Measurements from ENCODE around the gene ZNF333. TPM values are rescaled to one million over a fixed set of nuclear protein-coding genes. Genes with fewer than 3 reads are reported as not detected.
A peak's percentile ranks its signal among the peaks of the same experiment; 100 is the strongest.

ZNF333 gene
- total and polyA plus RNA-seq, 7 experiments from 2014 or later: 9.1 to 56.3 (median 22.4) TPM

DNA sequence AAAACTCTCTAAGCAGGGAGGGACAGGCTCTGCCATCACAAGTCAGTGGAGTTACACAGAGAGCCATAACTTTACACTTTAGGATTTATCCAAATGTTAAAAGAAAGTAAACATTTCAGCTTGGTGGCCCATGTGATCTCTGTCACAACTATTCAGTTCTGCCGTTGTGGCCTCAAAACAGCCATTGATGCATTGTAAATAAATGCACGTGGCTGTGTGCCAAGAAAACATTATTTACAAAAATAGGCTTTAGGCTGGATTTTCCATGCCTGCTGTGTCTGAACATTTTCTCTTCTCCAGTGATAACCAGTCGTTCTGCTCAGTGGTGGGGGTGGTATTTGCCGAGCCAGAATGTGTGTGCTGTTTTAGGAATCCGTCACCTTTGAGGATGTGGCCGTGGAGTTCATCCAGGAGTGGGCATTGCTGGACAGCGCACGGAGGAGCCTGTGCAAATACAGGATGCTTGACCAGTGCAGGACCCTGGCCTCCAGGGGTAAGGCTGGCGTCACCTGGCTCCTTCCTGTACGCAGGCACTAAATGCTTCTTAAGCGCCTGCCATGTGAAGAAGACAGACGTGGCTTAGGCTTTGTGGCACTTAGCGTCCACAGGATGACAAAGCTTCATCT lies 4.9 kb downstream of the ZNF333 start:
- Mint-ChIP-seq H3K9me3 (no peaks in the 10 kb centered on the region), H3K4me1 (peaks cover 5 to 18% (median 16%) of the 10 kb centered on the region in 7 donors), H3K27ac (no peak overlapping the region), H3K36me3 (peaks cover 4 to 38% (median 20%) of the 10 kb centered on the region in 5 donors), H3K27me3 (peaks cover 0 to under 1% (median 0%) of the 10 kb centered on the region in 5 donors), H3K4me3 (no peak overlapping the region)
- Histone ChIP-seq H3K36me3 (ENCODE audit: control insufficient read depth in 2 of 3, insufficient read depth in 3 of 3, low read length in 3 of 3) (peaks cover 0 to 47% (median 10%) of the 10 kb centered on the region in 3 experiments), H3K9me3 (ENCODE audit: control insufficient read depth in 2 of 3, low read length in 3 of 3) (no peaks in the 10 kb centered on the region), H3K4me1 (ENCODE audit: control insufficient read depth in 2 of 2, insufficient read depth in 2 of 2, low read length in 2 of 2) (peaks cover 6 to 12% of the 10 kb centered on the region in 2 donors), H3K27me3 (ENCODE audit: control insufficient read depth in 2 of 2, insufficient read depth in 2 of 2, low read length in 2 of 2) (no peaks in the 10 kb centered on the region), H3K27ac (ENCODE audit: low read depth, low read length) (no peak overlapping the region), H3K4me3 (ENCODE audit: low read length) (no peak overlapping the region)
- DNase-seq (no peak), ATAC-seq (no peak)
- intact Hi-C loops (cut with micrococcal nuclease): no loop called here
- ChIA-PET POLR2A (no interaction called here), CTCF (no interaction called here)

- Mint-ChIP-seq H3K4me3 (no peak overlapping the region), H3K27ac (peak overlapping the region in 1 of 9 donors; percentile 32), H3K27me3 (no peaks in the 10 kb centered on the region), H3K36me3 (peaks cover 4 to 45% (median 24%) of the 10 kb centered on the region in 5 donors), H3K4me1 (peaks cover 5 to 15% (median 13%) of the 10 kb centered on the region in 7 donors), H3K9me3 (no peaks in the 10 kb centered on the region)
- H3K27me3 ChIP-seq (ENCODE audit: control insufficient read depth in 2 of 2, insufficient read depth in 2 of 2, low read length in 2 of 2): no peaks in the 10 kb centered on the region
- ATAC-seq: no peak
- no peaks in the 10 kb centered on the region for H3K9me3 ChIP-seq (ENCODE audit: control insufficient read depth in 2 of 3, low read length in 3 of 3)
- H3K27ac ChIP-seq (ENCODE audit: low read depth, low read length): no peak overlapping the region
- ChIA-PET CTCF (interaction anchor here (0.6 kb wide), 1 partner anchor 182 kb away, joined by 3 read pairs; no protein-coding TSS in a partner anchor), POLR2A (no interaction called here)
- peaks cover 0 to 54% (median 11%) of the 10 kb centered on the region in 3 experiments for H3K36me3 ChIP-seq (ENCODE audit: control insufficient read depth in 2 of 3, insufficient read depth in 3 of 3, low read length in 3 of 3)
- DNase-seq: no peak
- intact Hi-C loops (cut with micrococcal nuclease): no loop called here
- H3K4me3 ChIP-seq (ENCODE audit: low read length): no peak overlapping the region
- H3K4me1 ChIP-seq (ENCODE audit: control insufficient read depth in 2 of 2, insufficient read depth in 2 of 2, low read length in 2 of 2): peaks cover 3 to 9% of the 10 kb centered on the region in 2 donors
Observed at GRCh38 chr19:14695471-14695870, 5.6 kb downstream of the ZNF333 start.

GRCh38 chr19:14699641-14700040 lies 9.8 kb downstream of the ZNF333 start:
- Histone ChIP-seq H3K4me3 (ENCODE audit: low read length) (no peak overlapping the region), H3K27ac (ENCODE audit: low read depth, low read length) (no peak overlapping the region), H3K4me1 (ENCODE audit: control insufficient read depth in 2 of 2, insufficient read depth in 2 of 2, low read length in 2 of 2) (no peaks in the 10 kb centered on the region), H3K36me3 (ENCODE audit: control insufficient read depth in 2 of 3, insufficient read depth in 3 of 3, low read length in 3 of 3) (peaks cover 0 to 81% (median 21%) of the 10 kb centered on the region in 3 experiments), H3K27me3 (ENCODE audit: control insufficient read depth in 2 of 2, insufficient read depth in 2 of 2, low read length in 2 of 2) (no peaks in the 10 kb centered on the region), H3K9me3 (ENCODE audit: control insufficient read depth in 2 of 3, low read length in 3 of 3) (no peaks in the 10 kb centered on the region)
- Mint-ChIP-seq H3K9me3 (peaks cover 0 to 4% (median 0%) of the 10 kb centered on the region in 11 donors), H3K4me1 (peaks cover 0 to 2% (median 0%) of the 10 kb centered on the region in 7 donors), H3K36me3 (peaks cover 7 to 82% (median 51%) of the 10 kb centered on the region in 5 donors), H3K4me3 (no peak overlapping the region), H3K27ac (no peak overlapping the region), H3K27me3 (no peaks in the 10 kb centered on the region)
- POLR2A ChIA-PET: interaction anchor here (0.7 kb wide), 1 partner anchor 1239 kb away, joined by 4 read pairs; no protein-coding TSS in a partner anchor
- DNase-seq (no peak), ATAC-seq (no peak)
- CTCF ChIA-PET: no interaction called here
- intact Hi-C loops (cut with micrococcal nuclease): no loop called here

DNA sequence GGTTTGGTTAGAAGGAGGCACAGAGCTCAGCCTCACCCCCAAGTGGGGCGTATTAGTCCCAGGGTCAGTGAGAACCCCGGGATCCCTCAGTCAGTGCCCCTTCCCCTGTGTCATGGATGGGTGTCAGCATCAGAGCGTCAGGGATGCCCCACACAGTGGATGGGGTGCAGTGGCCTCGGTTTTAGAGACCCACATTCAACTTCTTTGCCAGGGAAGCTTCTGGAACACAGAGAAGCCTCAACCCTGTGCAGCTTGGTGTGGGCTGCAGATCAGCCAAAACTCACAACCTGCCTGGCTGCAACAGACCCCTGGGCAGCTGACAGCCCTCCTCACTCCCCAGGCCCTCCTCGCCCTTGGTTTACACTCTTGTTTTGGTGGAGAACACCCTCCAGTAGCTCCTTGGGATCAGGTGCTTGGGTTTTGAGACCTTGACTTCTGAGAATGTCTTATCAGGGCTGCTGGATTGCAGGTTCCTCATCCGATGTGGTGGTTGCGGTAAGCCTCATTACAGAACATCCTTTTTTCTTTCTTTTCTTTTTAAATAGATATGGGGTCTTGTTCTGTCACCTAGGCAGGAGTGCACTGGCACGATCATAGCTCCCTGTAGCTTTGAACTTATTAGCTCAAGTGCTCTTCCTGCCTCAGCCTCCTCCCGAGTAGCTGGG lies 11.0 kb downstream of the ZNF333 start:
- no peak overlapping the region for H3K4me3 ChIP-seq (ENCODE audit: low read length)
- H3K4me1 ChIP-seq (ENCODE audit: control insufficient read depth in 2 of 2, insufficient read depth in 2 of 2, low read length in 2 of 2): no peaks in the 10 kb centered on the region
- no peak for ATAC-seq
- Mint-ChIP-seq H3K9me3 (peaks cover 0 to 4% (median 0%) of the 10 kb centered on the region in 11 donors), H3K4me1 (peaks cover 0 to 2% (median 0%) of the 10 kb centered on the region in 7 donors), H3K27ac (no peak overlapping the region), H3K4me3 (no peak overlapping the region), H3K36me3 (peaks cover 13 to 83% (median 58%) of the 10 kb centered on the region in 5 donors), H3K27me3 (no peaks in the 10 kb centered on the region)
- H3K9me3 ChIP-seq (ENCODE audit: control insufficient read depth in 2 of 3, low read length in 3 of 3): no peaks in the 10 kb centered on the region
- H3K36me3 ChIP-seq (ENCODE audit: control insufficient read depth in 2 of 3, insufficient read depth in 3 of 3, low read length in 3 of 3): peaks cover 0 to 83% (median 22%) of the 10 kb centered on the region in 3 experiments
- CTCF ChIA-PET: no interaction called here
- POLR2A ChIA-PET: no interaction called here
- no peak for DNase-seq
- no peaks in the 10 kb centered on the region for H3K27me3 ChIP-seq (ENCODE audit: control insufficient read depth in 2 of 2, insufficient read depth in 2 of 2, low read length in 2 of 2)
- no peak overlapping the region for H3K27ac ChIP-seq (ENCODE audit: low read depth, low read length)
- intact Hi-C loops (cut with micrococcal nuclease): no loop called here

DNA sequence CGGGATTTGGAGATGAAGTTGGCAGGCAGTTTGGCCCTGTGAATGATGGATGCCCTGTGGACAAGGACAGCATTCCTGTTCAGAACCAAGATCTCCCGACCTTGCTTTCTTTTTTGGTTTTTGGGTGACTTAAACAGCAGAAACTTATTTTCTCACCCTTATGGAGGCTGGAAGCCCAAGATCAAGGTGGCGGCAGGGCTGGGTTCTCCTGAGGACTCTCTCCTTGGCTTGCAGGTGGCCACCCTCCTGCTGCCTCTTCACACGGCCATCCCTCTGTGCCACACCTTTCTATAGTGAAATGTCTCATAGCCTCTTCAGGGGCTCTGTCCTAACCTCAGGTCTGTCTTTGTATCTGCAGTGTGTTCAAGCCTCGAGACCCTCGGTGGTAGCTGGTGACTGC lies 14.0 kb downstream of the ZNF333 start:
- Mint-ChIP-seq H3K4me3 (peak overlapping the region in 1 of 10 donors; percentile 56), H3K27ac (peak overlapping the region in 1 of 9 donors; percentile 32), H3K9me3 (peaks cover 0 to 6% (median 0%) of the 10 kb centered on the region in 11 donors), H3K4me1 (peaks cover 0 to 2% (median 0%) of the 10 kb centered on the region in 7 donors), H3K27me3 (no peaks in the 10 kb centered on the region), H3K36me3 (peaks cover 22 to 95% (median 70%) of the 10 kb centered on the region in 5 donors)
- H3K4me3 ChIP-seq (ENCODE audit: low read length): no peak overlapping the region
- H3K9me3 ChIP-seq (ENCODE audit: control insufficient read depth in 2 of 3, low read length in 3 of 3): no peaks in the 10 kb centered on the region
- no peaks in the 10 kb centered on the region for H3K4me1 ChIP-seq (ENCODE audit: control insufficient read depth in 2 of 2, insufficient read depth in 2 of 2, low read length in 2 of 2)
- ChIA-PET POLR2A (no interaction called here), CTCF (no interaction called here)
- peaks cover 0 to 89% (median 30%) of the 10 kb centered on the region in 3 experiments for H3K36me3 ChIP-seq (ENCODE audit: control insufficient read depth in 2 of 3, insufficient read depth in 3 of 3, low read length in 3 of 3)
- H3K27me3 ChIP-seq (ENCODE audit: control insufficient read depth in 2 of 2, insufficient read depth in 2 of 2, low read length in 2 of 2): no peaks in the 10 kb centered on the region
- DNase-seq (no peak), ATAC-seq (no peak)
- H3K27ac ChIP-seq (ENCODE audit: low read depth, low read length): no peak overlapping the region
- intact Hi-C loops (cut with micrococcal nuclease): no loop called here

DNA sequence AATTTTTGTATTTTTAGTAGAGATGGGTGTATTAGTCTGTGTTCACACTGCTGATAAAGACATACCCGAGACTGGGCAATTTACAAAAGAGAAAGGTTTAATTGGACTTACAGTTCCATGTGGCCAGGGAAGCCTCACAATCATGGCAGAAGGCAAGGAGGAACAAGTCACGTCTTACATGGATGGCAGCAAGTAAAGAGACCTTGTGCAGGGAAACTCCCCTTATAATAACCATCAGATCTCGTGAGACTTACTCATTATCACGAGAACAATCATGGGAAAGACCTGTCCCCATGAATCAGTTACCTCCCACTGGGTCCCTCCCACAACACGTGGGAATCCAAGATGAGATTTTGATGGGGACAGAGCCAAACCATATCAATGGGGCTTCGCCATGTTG lies 14.6 kb downstream of the ZNF333 start:
- H3K4me1 ChIP-seq (ENCODE audit: control insufficient read depth in 2 of 2, insufficient read depth in 2 of 2, low read length in 2 of 2): no peaks in the 10 kb centered on the region
- no peaks in the 10 kb centered on the region for H3K27me3 ChIP-seq (ENCODE audit: control insufficient read depth in 2 of 2, insufficient read depth in 2 of 2, low read length in 2 of 2)
- Mint-ChIP-seq H3K4me1 (peaks cover 0 to 4% (median 0%) of the 10 kb centered on the region in 7 donors), H3K36me3 (peaks cover 27 to 95% (median 71%) of the 10 kb centered on the region in 5 donors), H3K4me3 (no peak overlapping the region), H3K9me3 (peaks cover 0 to 6% (median 0%) of the 10 kb centered on the region in 11 donors), H3K27ac (no peak overlapping the region), H3K27me3 (no peaks in the 10 kb centered on the region)
- intact Hi-C loops (cut with micrococcal nuclease): no loop called here
- CTCF ChIA-PET: no interaction called here
- ATAC-seq (no peak), DNase-seq (no peak)
- H3K36me3 ChIP-seq (ENCODE audit: control insufficient read depth in 2 of 3, insufficient read depth in 3 of 3, low read length in 3 of 3): peaks cover 0 to 91% (median 33%) of the 10 kb centered on the region in 3 experiments
- H3K27ac ChIP-seq (ENCODE audit: low read depth, low read length): no peak overlapping the region
- no peaks in the 10 kb centered on the region for H3K9me3 ChIP-seq (ENCODE audit: control insufficient read depth in 2 of 3, low read length in 3 of 3)
- H3K4me3 ChIP-seq (ENCODE audit: low read length): no peak overlapping the region
- POLR2A ChIA-PET: no interaction called here

Data from naive thymus-derived CD4-positive, alpha-beta T cell (primary cell).